WTC11 (cell line): ENCODE measurements around the gene COL4A5. TPM values are rescaled to one million over a fixed set of nuclear protein-coding genes. Genes with fewer than 3 reads are reported as not detected.

Experiments
- ATAC-seq: fragments of 200-7000 bp; cut with Tn5 transposase; 2 replicates; pipeline ENCODE4 v1.10.0; 2021; ENCODE audit warnings: mild to moderate bottlenecking, moderate library complexity
- CTCF ChIA-PET: fragments of 300-600 bp; sonication (Branson Sonifier 250); formaldehyde crosslinking; loops from one replicate; lab custom pipeline; 2021; ENCODE audit warnings: antibody characterized with exemption; lab: Charles Lee
- POLR2A ChIA-PET: fragments of 350-600 bp; sonication (Branson Sonifier 250); formaldehyde crosslinking; loops from one replicate; lab custom pipeline; 2021; ENCODE audit warnings: antibody characterized with exemption; lab: Charles Lee
- DNase-seq: peaks from one replicate; pipeline ENCODE4 v3.0.0; 2021; ENCODE audit warnings: low spot score
- H3K27ac Mint-ChIP-seq: 2 replicates; pipeline ENCODE4 v1.8.0; 2021; ENCODE audit warnings: mixed read lengths
- H3K27me3 Mint-ChIP-seq: 2 replicates; pipeline ENCODE4 v1.8.0; 2021; ENCODE audit warnings: low read depth, mild to moderate bottlenecking, moderate library complexity, mixed read lengths
- H3K36me3 Mint-ChIP-seq: 2 replicates; pipeline ENCODE4 v1.8.0; 2021; ENCODE audit warnings: mixed read lengths
- H3K4me1 Mint-ChIP-seq: 2 replicates; pipeline ENCODE4 v1.8.0; 2022; ENCODE audit warnings: mixed read lengths
- H3K4me3 Mint-ChIP-seq: 2 replicates; pipeline ENCODE4 v1.8.0; 2021; ENCODE audit warnings: mild to moderate bottlenecking, moderate library complexity, mixed read lengths
- H3K9me3 Mint-ChIP-seq: 2 replicates; pipeline ENCODE4 v1.8.0; 2021; ENCODE audit warnings: mixed read lengths
- CREM ChIP-seq: sonication (generic); formaldehyde crosslinking; IDR thresholded peaks from 2 replicates; pipeline ENCODE4 v1.8.1; 2022; ENCODE audit warnings: mild to moderate bottlenecking, missing genetic modification reagents, moderate library complexity
- ELF4 ChIP-seq: sonication (generic); formaldehyde crosslinking; IDR thresholded peaks from 2 replicates; pipeline ENCODE4 v1.8.1; 2022; ENCODE audit warnings: low read depth, mild to moderate bottlenecking, moderate library complexity, missing genetic modification reagents
- ESRRA ChIP-seq: sonication (generic); formaldehyde crosslinking; IDR thresholded peaks from 2 replicates; pipeline ENCODE4 v1.8.1; 2022; ENCODE audit warnings: mild to moderate bottlenecking, missing genetic modification reagents, borderline replicate concordance
- FOXP1 ChIP-seq: sonication (generic); formaldehyde crosslinking; IDR thresholded peaks from 2 replicates; pipeline ENCODE4 v1.8.0; 2022; ENCODE audit warnings: missing genetic modification reagents, mild to moderate bottlenecking, moderate library complexity, borderline replicate concordance
- HMGA2 ChIP-seq: fragments of 250-450 bp; sonication (Bioruptor Pico); IDR thresholded peaks from 2 replicates; pipeline ENCODE4 v1.4.0; 2021; ENCODE audit warnings: mild to moderate bottlenecking, moderate library complexity
- JAZF1 ChIP-seq: fragments of 250-450 bp; sonication (Bioruptor Pico); IDR thresholded peaks from 2 replicates; pipeline ENCODE4 v1.9.0; 2021; ENCODE audit warnings: moderate library complexity, mild to moderate bottlenecking, inconsistent platforms
- NR1H2 ChIP-seq: sonication (generic); formaldehyde crosslinking; IDR thresholded peaks from 2 replicates; pipeline ENCODE4 v1.9.0; 2021; ENCODE audit warnings: mild to moderate bottlenecking, moderate library complexity, missing genetic modification reagents
- NR2C2 ChIP-seq: sonication (generic); formaldehyde crosslinking; IDR thresholded peaks from 2 replicates; pipeline ENCODE4 v1.8.0; 2022; ENCODE audit warnings: mild to moderate bottlenecking, missing genetic modification reagents
- NR3C1 ChIP-seq: sonication (generic); formaldehyde crosslinking; conservative IDR thresholded peaks from 2 replicates; pipeline ENCODE4 v1.8.1; 2023; ENCODE audit warnings: low read depth, mild to moderate bottlenecking, missing genetic modification reagents
- OVOL2 ChIP-seq: fragments of 250-450 bp; sonication (Bioruptor Pico); IDR thresholded peaks from 2 replicates; pipeline ENCODE4 v1.9.0; 2021; ENCODE audit warnings: mild to moderate bottlenecking, borderline replicate concordance
- SMAD4 ChIP-seq: sonication (generic); formaldehyde crosslinking; IDR thresholded peaks from 2 replicates; pipeline ENCODE4 v1.8.0; 2022; ENCODE audit warnings: mild to moderate bottlenecking, missing genetic modification reagents
- TEAD1 ChIP-seq: sonication (generic); formaldehyde crosslinking; IDR thresholded peaks from 2 replicates; pipeline ENCODE4 v1.8.0; 2022; ENCODE audit warnings: mild to moderate bottlenecking, missing genetic modification reagents
- ZBTB21 ChIP-seq: sonication (generic); formaldehyde crosslinking; IDR thresholded peaks from 2 replicates; pipeline ENCODE4 v1.8.1; 2023; ENCODE audit warnings: mild to moderate bottlenecking, missing genetic modification reagents, borderline replicate concordance
- ZNF263 ChIP-seq: sonication (generic); formaldehyde crosslinking; IDR thresholded peaks from 2 replicates; pipeline ENCODE4 v1.8.1; 2022; ENCODE audit warnings: low read depth, mild to moderate bottlenecking, moderate library complexity, missing genetic modification reagents
- ZNF396 ChIP-seq: fragments of 250-450 bp; sonication (Bioruptor Pico); IDR thresholded peaks from 2 replicates; pipeline ENCODE4 v1.8.0; 2021; ENCODE audit warnings: mild to moderate bottlenecking, moderate library complexity, borderline replicate concordance
- total RNA-seq: library from RNA; stranded (reverse); gene quantifications from 3 replicates; pipeline ENCODE4 v1.2.3, GENCODE V29; 2021
- TF ChIP-seq, protein P1 (sequence below): sonication (generic); formaldehyde crosslinking; IDR thresholded peaks from 2 replicates; pipeline ENCODE4 v1.8.1; 2022; ENCODE audit warnings: mild to moderate bottlenecking, missing genetic modification reagents, moderate library complexity, borderline replicate concordance
- TF ChIP-seq, protein P2 (sequence below): sonication (generic); formaldehyde crosslinking; IDR thresholded peaks from 2 replicates; pipeline ENCODE4 v1.8.0; 2022; ENCODE audit warnings: missing genetic modification reagents
- TF ChIP-seq, protein P3 (sequence below): fragments of 200-600 bp; IDR thresholded peaks from 2 replicates; pipeline ENCODE4 v1.8.0; 2022; ENCODE audit warnings: antibody characterized with exemption
- TF ChIP-seq, protein P4 (sequence below): sonication (generic); formaldehyde crosslinking; IDR thresholded peaks from 2 replicates; pipeline ENCODE4 v1.8.0; 2022; ENCODE audit warnings: mild to moderate bottlenecking, missing genetic modification reagents
- TF ChIP-seq, protein P5 (sequence below): sonication (generic); formaldehyde crosslinking; IDR thresholded peaks from 2 replicates; pipeline ENCODE4 v1.8.1; 2022; ENCODE audit warnings: missing genetic modification reagents, borderline replicate concordance
- TF ChIP-seq, protein P6 (sequence below): sonication (generic); formaldehyde crosslinking; IDR thresholded peaks from 2 replicates; pipeline ENCODE4 v1.8.1; 2023; ENCODE audit warnings: mild to moderate bottlenecking, missing genetic modification reagents
- TF ChIP-seq, protein P7 (sequence below): sonication (generic); formaldehyde crosslinking; IDR thresholded peaks from 2 replicates; pipeline ENCODE4 v1.8.1; 2022; ENCODE audit warnings: low read depth, mild to moderate bottlenecking, moderate library complexity, missing genetic modification reagents, borderline replicate concordance

Gene COL4A5
- total RNA-seq, 1 experiment from 2014 or later: 30.7 TPM

DNA sequence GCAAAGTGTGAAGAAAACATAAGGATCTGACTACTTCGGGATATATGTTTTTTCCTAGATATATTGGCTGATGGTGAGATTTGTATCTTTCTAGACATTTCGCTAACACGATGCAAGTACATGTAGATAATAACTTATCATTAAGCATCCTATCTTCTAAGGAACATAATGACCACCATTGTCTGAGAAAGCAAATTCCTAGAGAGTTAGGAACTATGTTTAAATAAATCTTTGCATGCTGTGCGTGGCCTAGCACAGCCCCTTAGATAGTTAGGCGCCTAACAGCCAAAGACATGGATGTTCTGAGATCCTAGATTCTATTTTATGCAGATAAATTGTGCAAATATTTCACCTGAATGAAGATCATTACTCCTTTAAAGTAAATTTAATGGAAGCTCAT, 4.4 kb upstream of the COL4A5 start (continued):
- TF ChIP-seq, protein P1, sequence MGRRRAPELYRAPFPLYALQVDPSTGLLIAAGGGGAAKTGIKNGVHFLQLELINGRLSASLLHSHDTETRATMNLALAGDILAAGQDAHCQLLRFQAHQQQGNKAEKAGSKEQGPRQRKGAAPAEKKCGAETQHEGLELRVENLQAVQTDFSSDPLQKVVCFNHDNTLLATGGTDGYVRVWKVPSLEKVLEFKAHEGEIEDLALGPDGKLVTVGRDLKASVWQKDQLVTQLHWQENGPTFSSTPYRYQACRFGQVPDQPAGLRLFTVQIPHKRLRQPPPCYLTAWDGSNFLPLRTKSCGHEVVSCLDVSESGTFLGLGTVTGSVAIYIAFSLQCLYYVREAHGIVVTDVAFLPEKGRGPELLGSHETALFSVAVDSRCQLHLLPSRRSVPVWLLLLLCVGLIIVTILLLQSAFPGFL: no peak
- TF ChIP-seq SMAD4 (CRISPR knock-in tag) (no peak), ZNF263 (CRISPR knock-in tag) (no peak), ESRRA (CRISPR knock-in tag) (no peak), ZBTB21 (CRISPR knock-in tag) (no peak)
- TF ChIP-seq, protein P2, sequence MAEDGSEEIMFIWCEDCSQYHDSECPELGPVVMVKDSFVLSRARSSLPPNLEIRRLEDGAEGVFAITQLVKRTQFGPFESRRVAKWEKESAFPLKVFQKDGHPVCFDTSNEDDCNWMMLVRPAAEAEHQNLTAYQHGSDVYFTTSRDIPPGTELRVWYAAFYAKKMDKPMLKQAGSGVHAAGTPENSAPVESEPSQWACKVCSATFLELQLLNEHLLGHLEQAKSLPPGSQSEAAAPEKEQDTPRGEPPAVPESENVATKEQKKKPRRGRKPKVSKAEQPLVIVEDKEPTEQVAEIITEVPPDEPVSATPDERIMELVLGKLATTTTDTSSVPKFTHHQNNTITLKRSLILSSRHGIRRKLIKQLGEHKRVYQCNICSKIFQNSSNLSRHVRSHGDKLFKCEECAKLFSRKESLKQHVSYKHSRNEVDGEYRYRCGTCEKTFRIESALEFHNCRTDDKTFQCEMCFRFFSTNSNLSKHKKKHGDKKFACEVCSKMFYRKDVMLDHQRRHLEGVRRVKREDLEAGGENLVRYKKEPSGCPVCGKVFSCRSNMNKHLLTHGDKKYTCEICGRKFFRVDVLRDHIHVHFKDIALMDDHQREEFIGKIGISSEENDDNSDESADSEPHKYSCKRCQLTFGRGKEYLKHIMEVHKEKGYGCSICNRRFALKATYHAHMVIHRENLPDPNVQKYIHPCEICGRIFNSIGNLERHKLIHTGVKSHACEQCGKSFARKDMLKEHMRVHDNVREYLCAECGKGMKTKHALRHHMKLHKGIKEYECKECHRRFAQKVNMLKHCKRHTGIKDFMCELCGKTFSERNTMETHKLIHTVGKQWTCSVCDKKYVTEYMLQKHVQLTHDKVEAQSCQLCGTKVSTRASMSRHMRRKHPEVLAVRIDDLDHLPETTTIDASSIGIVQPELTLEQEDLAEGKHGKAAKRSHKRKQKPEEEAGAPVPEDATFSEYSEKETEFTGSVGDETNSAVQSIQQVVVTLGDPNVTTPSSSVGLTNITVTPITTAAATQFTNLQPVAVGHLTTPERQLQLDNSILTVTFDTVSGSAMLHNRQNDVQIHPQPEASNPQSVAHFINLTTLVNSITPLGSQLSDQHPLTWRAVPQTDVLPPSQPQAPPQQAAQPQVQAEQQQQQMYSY: no peak

DNA sequence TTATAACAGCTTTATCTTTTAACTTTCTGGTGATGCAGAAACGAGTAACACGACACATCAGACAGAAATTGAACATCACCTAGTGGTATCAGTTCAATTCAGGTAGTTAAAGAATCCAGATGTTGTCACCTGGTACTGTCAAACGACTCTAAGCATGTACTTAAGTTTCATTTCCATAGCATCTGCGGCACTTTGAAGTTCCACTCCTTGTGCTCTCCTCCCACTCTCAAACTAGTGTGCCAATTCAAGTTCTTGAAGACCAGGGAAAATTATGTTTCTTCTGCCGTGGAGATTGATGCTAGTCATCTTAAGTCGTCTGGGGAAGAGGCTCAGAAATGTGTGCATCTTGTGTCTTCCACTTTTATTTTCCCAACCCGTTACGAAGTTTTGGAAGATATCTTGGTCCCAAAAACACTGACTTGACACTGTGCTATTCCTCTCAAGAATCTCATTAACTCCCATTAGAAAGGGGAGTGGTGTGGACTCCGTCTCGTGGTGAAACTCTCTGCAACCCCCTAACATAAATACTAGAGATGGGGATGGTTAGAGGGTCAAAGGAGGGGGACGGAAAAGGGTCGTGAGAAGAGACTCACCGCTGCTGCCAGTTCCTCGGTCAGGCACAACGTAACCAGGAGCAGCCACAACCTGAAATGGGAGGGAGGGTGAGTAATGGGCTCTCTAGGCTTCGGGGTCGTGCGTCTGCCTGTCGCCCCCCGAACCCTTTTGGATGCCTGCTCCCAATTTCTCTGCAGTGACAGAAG, 2.1 kb upstream of the COL4A5 start:
- H3K9me3 Mint-ChIP-seq: no peaks in the 10 kb centered on the region
- TF ChIP-seq TEAD1 (CRISPR knock-in tag) (no peak), ZNF396 (no peak), JAZF1 (CRISPR knock-in tag) (no peak), NR3C1 (no peak), CREM (no peak), NR1H2 (CRISPR knock-in tag) (no peak), OVOL2 (CRISPR knock-in tag) (no peak), FOXP1 (CRISPR knock-in tag) (no peak), ELF4 (CRISPR knock-in tag) (no peak), HMGA2 (CRISPR knock-in tag) (no peak), NR2C2 (CRISPR knock-in tag) (no peak)
- TF ChIP-seq, protein P3, sequence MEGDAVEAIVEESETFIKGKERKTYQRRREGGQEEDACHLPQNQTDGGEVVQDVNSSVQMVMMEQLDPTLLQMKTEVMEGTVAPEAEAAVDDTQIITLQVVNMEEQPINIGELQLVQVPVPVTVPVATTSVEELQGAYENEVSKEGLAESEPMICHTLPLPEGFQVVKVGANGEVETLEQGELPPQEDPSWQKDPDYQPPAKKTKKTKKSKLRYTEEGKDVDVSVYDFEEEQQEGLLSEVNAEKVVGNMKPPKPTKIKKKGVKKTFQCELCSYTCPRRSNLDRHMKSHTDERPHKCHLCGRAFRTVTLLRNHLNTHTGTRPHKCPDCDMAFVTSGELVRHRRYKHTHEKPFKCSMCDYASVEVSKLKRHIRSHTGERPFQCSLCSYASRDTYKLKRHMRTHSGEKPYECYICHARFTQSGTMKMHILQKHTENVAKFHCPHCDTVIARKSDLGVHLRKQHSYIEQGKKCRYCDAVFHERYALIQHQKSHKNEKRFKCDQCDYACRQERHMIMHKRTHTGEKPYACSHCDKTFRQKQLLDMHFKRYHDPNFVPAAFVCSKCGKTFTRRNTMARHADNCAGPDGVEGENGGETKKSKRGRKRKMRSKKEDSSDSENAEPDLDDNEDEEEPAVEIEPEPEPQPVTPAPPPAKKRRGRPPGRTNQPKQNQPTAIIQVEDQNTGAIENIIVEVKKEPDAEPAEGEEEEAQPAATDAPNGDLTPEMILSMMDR: no peak
- TF ChIP-seq, protein P4, sequence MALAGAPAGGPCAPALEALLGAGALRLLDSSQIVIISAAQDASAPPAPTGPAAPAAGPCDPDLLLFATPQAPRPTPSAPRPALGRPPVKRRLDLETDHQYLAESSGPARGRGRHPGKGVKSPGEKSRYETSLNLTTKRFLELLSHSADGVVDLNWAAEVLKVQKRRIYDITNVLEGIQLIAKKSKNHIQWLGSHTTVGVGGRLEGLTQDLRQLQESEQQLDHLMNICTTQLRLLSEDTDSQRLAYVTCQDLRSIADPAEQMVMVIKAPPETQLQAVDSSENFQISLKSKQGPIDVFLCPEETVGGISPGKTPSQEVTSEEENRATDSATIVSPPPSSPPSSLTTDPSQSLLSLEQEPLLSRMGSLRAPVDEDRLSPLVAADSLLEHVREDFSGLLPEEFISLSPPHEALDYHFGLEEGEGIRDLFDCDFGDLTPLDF: no peak
- TF ChIP-seq, protein P5, sequence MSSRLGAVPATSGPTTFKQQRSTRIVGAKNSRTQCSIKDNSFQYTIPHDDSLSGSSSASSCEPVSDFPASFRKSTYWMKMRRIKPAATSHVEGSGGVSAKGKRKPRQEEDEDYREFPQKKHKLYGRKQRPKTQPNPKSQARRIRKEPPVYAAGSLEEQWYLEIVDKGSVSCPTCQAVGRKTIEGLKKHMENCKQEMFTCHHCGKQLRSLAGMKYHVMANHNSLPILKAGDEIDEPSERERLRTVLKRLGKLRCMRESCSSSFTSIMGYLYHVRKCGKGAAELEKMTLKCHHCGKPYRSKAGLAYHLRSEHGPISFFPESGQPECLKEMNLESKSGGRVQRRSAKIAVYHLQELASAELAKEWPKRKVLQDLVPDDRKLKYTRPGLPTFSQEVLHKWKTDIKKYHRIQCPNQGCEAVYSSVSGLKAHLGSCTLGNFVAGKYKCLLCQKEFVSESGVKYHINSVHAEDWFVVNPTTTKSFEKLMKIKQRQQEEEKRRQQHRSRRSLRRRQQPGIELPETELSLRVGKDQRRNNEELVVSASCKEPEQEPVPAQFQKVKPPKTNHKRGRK (CRISPR knock-in tag): no peak
- TF ChIP-seq, protein P6, sequence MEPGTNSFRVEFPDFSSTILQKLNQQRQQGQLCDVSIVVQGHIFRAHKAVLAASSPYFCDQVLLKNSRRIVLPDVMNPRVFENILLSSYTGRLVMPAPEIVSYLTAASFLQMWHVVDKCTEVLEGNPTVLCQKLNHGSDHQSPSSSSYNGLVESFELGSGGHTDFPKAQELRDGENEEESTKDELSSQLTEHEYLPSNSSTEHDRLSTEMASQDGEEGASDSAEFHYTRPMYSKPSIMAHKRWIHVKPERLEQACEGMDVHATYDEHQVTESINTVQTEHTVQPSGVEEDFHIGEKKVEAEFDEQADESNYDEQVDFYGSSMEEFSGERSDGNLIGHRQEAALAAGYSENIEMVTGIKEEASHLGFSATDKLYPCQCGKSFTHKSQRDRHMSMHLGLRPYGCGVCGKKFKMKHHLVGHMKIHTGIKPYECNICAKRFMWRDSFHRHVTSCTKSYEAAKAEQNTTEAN (CRISPR knock-in tag): no peak
- TF ChIP-seq, protein P7, sequence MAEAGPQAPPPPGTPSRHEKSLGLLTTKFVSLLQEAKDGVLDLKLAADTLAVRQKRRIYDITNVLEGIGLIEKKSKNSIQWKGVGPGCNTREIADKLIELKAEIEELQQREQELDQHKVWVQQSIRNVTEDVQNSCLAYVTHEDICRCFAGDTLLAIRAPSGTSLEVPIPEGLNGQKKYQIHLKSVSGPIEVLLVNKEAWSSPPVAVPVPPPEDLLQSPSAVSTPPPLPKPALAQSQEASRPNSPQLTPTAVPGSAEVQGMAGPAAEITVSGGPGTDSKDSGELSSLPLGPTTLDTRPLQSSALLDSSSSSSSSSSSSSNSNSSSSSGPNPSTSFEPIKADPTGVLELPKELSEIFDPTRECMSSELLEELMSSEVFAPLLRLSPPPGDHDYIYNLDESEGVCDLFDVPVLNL: no peak
- POLR2A ChIA-PET: no interaction called here
- peak overlapping the region; percentile 88 for H3K4me3 Mint-ChIP-seq
- no peaks in the 10 kb centered on the region for H3K36me3 Mint-ChIP-seq
- no peak overlapping the region for H3K27ac Mint-ChIP-seq
- DNase-seq (no peak), ATAC-seq (peak; percentile 56)
- peaks cover 9% of the 10 kb centered on the region for H3K27me3 Mint-ChIP-seq
- CTCF ChIA-PET: interaction anchor here (0.9 to 1.0 kb wide), 2 partner anchors 134 to 213 kb away, joined by 3 read pairs; no protein-coding TSS in a partner anchor
- peaks cover 32% of the 10 kb centered on the region for H3K4me1 Mint-ChIP-seq
